ENCODE measurements around the gene CREB3L2. TPM values are rescaled to one million over a fixed set of nuclear protein-coding genes. Genes with fewer than 3 reads are reported as not detected.

CREB3L2 gene
- polyA plus RNA-seq, 3 donors = 6.9 to 12.9 (median 11.9) TPM

DNA sequence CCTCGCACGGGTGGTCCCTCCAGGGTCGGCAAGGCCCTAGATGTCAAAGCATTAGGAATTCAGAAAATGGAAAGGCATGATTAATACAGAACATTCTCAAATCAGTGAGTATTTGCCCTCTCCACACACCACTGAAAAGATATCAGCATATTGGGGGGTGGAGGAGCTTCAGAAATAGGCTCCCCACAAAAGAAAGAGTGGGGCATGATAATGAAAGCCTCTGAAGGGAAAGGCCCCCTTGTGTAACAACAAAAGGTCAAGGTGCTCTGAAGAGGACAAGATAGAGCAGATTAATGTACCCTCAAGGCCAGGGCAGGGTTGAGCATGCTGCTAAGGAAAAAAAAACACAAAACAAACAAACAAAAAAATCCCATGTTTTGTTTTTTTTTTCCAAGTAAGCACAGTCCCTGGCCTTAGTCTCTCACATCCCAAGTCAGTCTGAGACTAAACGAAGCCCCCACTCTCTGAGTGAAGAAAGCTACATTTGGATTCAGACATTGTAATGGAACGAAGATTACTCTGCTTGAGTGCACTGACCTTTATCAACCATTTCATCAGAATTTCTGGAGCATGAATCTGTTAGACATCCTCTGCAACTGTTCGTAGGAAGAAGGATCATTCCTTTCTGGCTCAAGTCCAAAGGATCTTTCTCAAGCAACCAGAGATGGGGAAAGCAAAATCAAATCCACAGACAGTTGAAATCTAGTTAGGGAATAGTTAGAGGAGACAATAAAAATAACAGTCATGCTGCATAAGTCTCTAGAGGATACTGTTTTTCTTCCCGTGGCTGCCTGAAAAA is 127.7 kb downstream of the CREB3L2 start:
- Histone ChIP-seq H3K36me3 (replicated peaks in 1 of 2; ENCODE audit: control insufficient read depth in 1 of 2, insufficient read depth in 2 of 2, low read length in 2 of 2) (peaks cover 40 to 76% of the 10 kb centered on the region in 2 donors), H3K79me2 (ENCODE audit: insufficient read depth, low read length) (no peaks in the 10 kb centered on the region), H3K4me3 (replicated peaks in 1 of 3; ENCODE audit: low read depth in 2 of 3, low read length in 3 of 3) (no peak overlapping the region), H3K9me3 (replicated peaks in 1 of 2; ENCODE audit: control insufficient read depth in 1 of 2, insufficient read depth in 1 of 2, low read length in 2 of 2) (no peaks in the 10 kb centered on the region), H2AFZ (ENCODE audit: insufficient read depth, low read depth, low read length, poor library complexity, severe bottlenecking) (no peak overlapping the region), H3K27me3 (ENCODE audit: control insufficient read depth in 2 of 2, insufficient read depth in 2 of 2, low read length in 2 of 2) (no peaks in the 10 kb centered on the region), H3K4me2 (replicated peaks; ENCODE audit: extremely low read depth, low read length, poor library complexity, severe bottlenecking) (no peak overlapping the region), H4K20me1 (ENCODE audit: insufficient read depth, low read length) (no peaks in the 10 kb centered on the region), H3K9ac (ENCODE audit: insufficient read depth, low read length, poor library complexity, severe bottlenecking) (no peak overlapping the region), H3K4me1 (ENCODE audit: control insufficient read depth in 1 of 2, insufficient read depth in 2 of 2, low read length in 2 of 2) (no peaks in the 10 kb centered on the region), H3K27ac (ENCODE audit: low read depth in 1 of 2, low read length in 2 of 2) (no peak overlapping the region)
- DNase-seq = no peak
- H3K4me1 Mint-ChIP-seq = no peaks in the 10 kb centered on the region
- H3K9me3 Mint-ChIP-seq = peaks cover 0 to 2% (median 0%) of the 10 kb centered on the region in 7 donors
- intact Hi-C loops (cut with micrococcal nuclease) = no loop called here
- H3K27ac Mint-ChIP-seq = peak overlapping the region in 1 of 7 donors; percentile 1
- H3K27me3 Mint-ChIP-seq (ENCODE audit: low read depth in 3 of 3) = no peaks in the 10 kb centered on the region
- 100% methylated on average over 2 of the region's 7 CpGs for WGBS (ENCODE audit: insufficient coverage)
- H3K4me3 Mint-ChIP-seq = no peak overlapping the region
- H3K36me3 Mint-ChIP-seq = peaks cover 64 to 76% of the 10 kb centered on the region in 2 donors
- TF ChIP-seq, protein P1, sequence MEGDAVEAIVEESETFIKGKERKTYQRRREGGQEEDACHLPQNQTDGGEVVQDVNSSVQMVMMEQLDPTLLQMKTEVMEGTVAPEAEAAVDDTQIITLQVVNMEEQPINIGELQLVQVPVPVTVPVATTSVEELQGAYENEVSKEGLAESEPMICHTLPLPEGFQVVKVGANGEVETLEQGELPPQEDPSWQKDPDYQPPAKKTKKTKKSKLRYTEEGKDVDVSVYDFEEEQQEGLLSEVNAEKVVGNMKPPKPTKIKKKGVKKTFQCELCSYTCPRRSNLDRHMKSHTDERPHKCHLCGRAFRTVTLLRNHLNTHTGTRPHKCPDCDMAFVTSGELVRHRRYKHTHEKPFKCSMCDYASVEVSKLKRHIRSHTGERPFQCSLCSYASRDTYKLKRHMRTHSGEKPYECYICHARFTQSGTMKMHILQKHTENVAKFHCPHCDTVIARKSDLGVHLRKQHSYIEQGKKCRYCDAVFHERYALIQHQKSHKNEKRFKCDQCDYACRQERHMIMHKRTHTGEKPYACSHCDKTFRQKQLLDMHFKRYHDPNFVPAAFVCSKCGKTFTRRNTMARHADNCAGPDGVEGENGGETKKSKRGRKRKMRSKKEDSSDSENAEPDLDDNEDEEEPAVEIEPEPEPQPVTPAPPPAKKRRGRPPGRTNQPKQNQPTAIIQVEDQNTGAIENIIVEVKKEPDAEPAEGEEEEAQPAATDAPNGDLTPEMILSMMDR (IDR thresholded peaks at IDR 0.05) = no peak

DNA sequence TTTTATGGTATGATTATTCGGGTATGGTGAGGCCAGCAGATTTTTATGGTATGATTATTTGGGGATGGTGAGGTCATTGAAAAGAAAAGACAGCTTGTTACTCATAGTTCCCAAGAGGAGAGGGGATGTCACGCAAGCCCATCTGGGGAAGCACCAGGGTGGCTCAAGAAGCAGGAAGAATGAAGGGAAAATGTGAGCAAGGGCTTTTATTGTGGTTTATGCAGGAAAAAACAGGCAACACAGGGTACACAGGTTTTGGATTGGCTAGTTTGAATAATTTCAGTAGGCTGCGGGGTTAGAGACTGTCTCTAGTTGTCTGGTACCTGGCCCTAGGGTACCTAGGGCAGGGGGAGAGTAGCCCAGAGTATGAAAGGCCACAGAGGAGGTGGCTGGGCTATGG is 128.4 kb downstream of the CREB3L2 start:
- H3K9me3 Mint-ChIP-seq = peaks cover 0 to 2% (median 0%) of the 10 kb centered on the region in 7 donors
- DNase-seq = no peak
- H3K4me2 ChIP-seq (replicated peaks; ENCODE audit: extremely low read depth, low read length, poor library complexity, severe bottlenecking) = no peak overlapping the region
- no peaks in the 10 kb centered on the region for H4K20me1 ChIP-seq (ENCODE audit: insufficient read depth, low read length)
- no peak overlapping the region for H3K9ac ChIP-seq (ENCODE audit: insufficient read depth, low read length, poor library complexity, severe bottlenecking)
- peaks cover 35 to 70% of the 10 kb centered on the region in 2 donors for H3K36me3 ChIP-seq (replicated peaks in 1 of 2; ENCODE audit: control insufficient read depth in 1 of 2, insufficient read depth in 2 of 2, low read length in 2 of 2)
- H3K27me3 Mint-ChIP-seq (ENCODE audit: low read depth in 3 of 3) = no peaks in the 10 kb centered on the region
- TF ChIP-seq, protein P1 (IDR thresholded peaks at IDR 0.05) = no peak
- no peaks in the 10 kb centered on the region for H3K9me3 ChIP-seq (replicated peaks in 1 of 2; ENCODE audit: control insufficient read depth in 1 of 2, insufficient read depth in 1 of 2, low read length in 2 of 2)
- no peak overlapping the region for H3K27ac ChIP-seq (ENCODE audit: low read depth in 1 of 2, low read length in 2 of 2)
- no peaks in the 10 kb centered on the region for H3K79me2 ChIP-seq (ENCODE audit: insufficient read depth, low read length)
- no peaks in the 10 kb centered on the region for H3K27me3 ChIP-seq (ENCODE audit: control insufficient read depth in 2 of 2, insufficient read depth in 2 of 2, low read length in 2 of 2)
- no peaks in the 10 kb centered on the region for H3K4me1 ChIP-seq (ENCODE audit: control insufficient read depth in 1 of 2, insufficient read depth in 2 of 2, low read length in 2 of 2)
- H2AFZ ChIP-seq (ENCODE audit: insufficient read depth, low read depth, low read length, poor library complexity, severe bottlenecking) = no peak overlapping the region
- intact Hi-C loops (cut with micrococcal nuclease) = no loop called here
- 91% methylated on average over 3 of the region's 3 CpGs for WGBS (ENCODE audit: insufficient coverage)
- H3K4me3 Mint-ChIP-seq = no peak overlapping the region
- H3K36me3 Mint-ChIP-seq = peaks cover 59 to 74% of the 10 kb centered on the region in 2 donors
- no peak overlapping the region for H3K4me3 ChIP-seq (replicated peaks in 1 of 3; ENCODE audit: low read depth in 2 of 3, low read length in 3 of 3)
- H3K27ac Mint-ChIP-seq = peak overlapping the region in 1 of 7 donors; percentile 1
- no peaks in the 10 kb centered on the region for H3K4me1 Mint-ChIP-seq

All from CD14-positive monocyte (primary cell).